IMR-90 (cell line): ENCODE results near the gene MPP1. TPM values are rescaled to one million over a fixed set of nuclear protein-coding genes. Genes with fewer than 3 reads are reported as not detected.

Experiments used
- ATAC-seq: fragments of 200-7000 bp; cut with Tn5 transposase; 2 replicates; pipeline ENCODE4 v1.9.1; 2020; ENCODE audit warnings: low read depth, mild to moderate bottlenecking, moderate library complexity
- BruUV-seq: library from RNA; stranded (reverse); fragments of 400-500 nt; replicated peaks from 2 replicates; lab custom pipeline; 2021; lab: Mats Ljungman, UMichigan
- CTCF ChIA-PET: fragments of 300-600 bp; formaldehyde crosslinking; extraction: SDS; loops from one replicate; lab custom pipeline; 2021; ENCODE audit warnings: antibody characterized with exemption; lab: Yijun Ruan, JAX
- POLR2A ChIA-PET: fragments of 300-600 bp; sonication (Branson Sonifier 250); formaldehyde crosslinking; loops from one replicate; lab custom pipeline; 2022; ENCODE audit warnings: antibody characterized with exemption; ENCODE audit not compliant: unreplicated experiment; lab: Charles Lee
- DNase-seq: peaks from one replicate; pipeline ENCODE4 v3.0.0; 2013
- H2AFZ ChIP-seq: replicated peaks from 2 replicates; pipeline ENCODE3; 2013; ENCODE audit warnings: low read length, mild to moderate bottlenecking; ENCODE audit not compliant: poor library complexity
- H2AK5ac ChIP-seq: 2 replicates; pipeline ENCODE4 v1.6.1; 2013; ENCODE audit warnings: low read depth, low read length, inconsistent platforms
- H2AK9ac ChIP-seq: replicated peaks from 2 replicates; pipeline ENCODE3; 2013; ENCODE audit warnings: mild to moderate bottlenecking, low read depth, low read length, moderate library complexity; ENCODE audit not compliant: poor library complexity
- H2BK120ac ChIP-seq: 2 replicates; pipeline ENCODE4 v1.6.1; 2013; ENCODE audit warnings: low read depth, low read length, inconsistent platforms
- H2BK15ac ChIP-seq: 3 replicates; pipeline ENCODE4 v1.6.1; 2013; ENCODE audit warnings: low read depth, low read length, inconsistent platforms
- H2BK20ac ChIP-seq: 2 replicates; pipeline ENCODE4 v1.6.1; 2013; ENCODE audit warnings: low read depth, mild to moderate bottlenecking, inconsistent platforms, low read length, moderate library complexity
- H2BK5ac ChIP-seq: 2 replicates; pipeline ENCODE4 v1.6.1; 2013; ENCODE audit warnings: mild to moderate bottlenecking, low read depth, low read length, inconsistent platforms; ENCODE audit not compliant: poor library complexity, severe bottlenecking
- H3K14ac ChIP-seq: replicated peaks from 2 replicates; pipeline ENCODE4 v1.6.1; 2013; ENCODE audit warnings: low read depth, low read length, inconsistent platforms
- H3K18ac ChIP-seq: 2 replicates; pipeline ENCODE4 v1.6.1; 2013; ENCODE audit warnings: low read depth, low read length, control low read depth
- H3K23ac ChIP-seq: 2 replicates; pipeline ENCODE4 v1.6.1; 2013; ENCODE audit warnings: low read depth, low read length, inconsistent platforms
- H3K27ac ChIP-seq: 2 replicates; pipeline ENCODE4 v1.5.1; 2013; ENCODE audit warnings: mild to moderate bottlenecking, control low read depth, low read length; ENCODE audit not compliant: insufficient read depth
- H3K27me3 ChIP-seq: 2 replicates; pipeline ENCODE4 v1.6.1; 2013; ENCODE audit warnings: low read length; ENCODE audit not compliant: control insufficient read depth, insufficient read depth
- H3K36me3 ChIP-seq: 2 replicates; pipeline ENCODE4 v1.6.1; 2013; ENCODE audit warnings: low read length, mixed read lengths; ENCODE audit not compliant: control insufficient read depth, insufficient read depth
- H3K4ac ChIP-seq: 2 replicates; pipeline ENCODE4 v1.6.1; 2013; ENCODE audit warnings: low read depth, low read length, inconsistent platforms
- H3K4me1 ChIP-seq: 2 replicates; pipeline ENCODE4 v1.6.1; 2013; ENCODE audit warnings: low read length, mixed read lengths; ENCODE audit not compliant: control insufficient read depth, insufficient read depth
- H3K4me2 ChIP-seq: 2 replicates; pipeline ENCODE4 v1.6.1; 2013; ENCODE audit warnings: low read depth, mild to moderate bottlenecking, control low read depth, low read length, moderate library complexity
- H3K4me3 ChIP-seq: 2 replicates; pipeline ENCODE4 v1.5.1; 2013; ENCODE audit warnings: low read depth, mild to moderate bottlenecking, control low read depth, low read length, moderate library complexity; ENCODE audit not compliant: insufficient read depth
- H3K56ac ChIP-seq: 2 replicates; pipeline ENCODE4 v1.6.1; 2013; ENCODE audit warnings: low read length, inconsistent platforms; ENCODE audit not compliant: insufficient read depth; ENCODE audit errors: extremely low read depth
- H3K79me1 ChIP-seq, 2 experiments: 2 replicates each; pipeline ENCODE4 v1.6.1; 2013; ENCODE audit warnings: low read length in 2 of 2, inconsistent platforms in 1 of 2, low read depth in 1 of 2
- H3K9ac ChIP-seq: 2 replicates; pipeline ENCODE4 v1.6.1; 2013; ENCODE audit warnings: low read depth, low read length, control low read depth
- H3K9me1 ChIP-seq: 2 replicates; pipeline ENCODE4 v1.6.1; 2013; ENCODE audit warnings: low read length, inconsistent platforms; ENCODE audit not compliant: insufficient read depth
- H3K9me3 ChIP-seq: 2 replicates; pipeline ENCODE4 v1.6.1; 2013; ENCODE audit warnings: low read length; ENCODE audit not compliant: control insufficient read depth, insufficient read depth
- H4K20me1 ChIP-seq: 2 replicates; pipeline ENCODE4 v1.6.1; 2013; ENCODE audit warnings: low read length, inconsistent platforms; ENCODE audit not compliant: insufficient read depth
- H4K5ac ChIP-seq: 2 replicates; pipeline ENCODE4 v1.6.1; 2013; ENCODE audit warnings: mild to moderate bottlenecking, low read depth, low read length, control low read depth
- H4K8ac ChIP-seq, 2 experiments: 2 replicates each; pipeline ENCODE4 v1.6.1; 2013; ENCODE audit warnings: low read depth in 2 of 2, low read length in 2 of 2, control low read depth in 1 of 2, inconsistent platforms in 1 of 2
- H4K91ac ChIP-seq: 2 replicates; pipeline ENCODE4 v1.6.1; 2013; ENCODE audit warnings: low read depth, low read length, inconsistent platforms; ENCODE audit not compliant: insufficient read depth
- BHLHE40 ChIP-seq: fragments of 150-350 bp; IDR thresholded peaks from 2 replicates; pipeline ENCODE4 v1.6.1; 2016; ENCODE audit warnings: mild to moderate bottlenecking, low read depth, low read length
- CEBPB ChIP-seq: IDR thresholded peaks from 2 replicates; pipeline ENCODE4 v1.6.1; 2012; ENCODE audit warnings: low read depth, low read length, improper control_type of control experiment
- CHD1 ChIP-seq: IDR thresholded peaks from 2 replicates; pipeline ENCODE4 v1.6.1; 2012; ENCODE audit warnings: low read depth, low read length, improper control_type of control experiment
- FOS ChIP-seq: fragments of 150-350 bp; IDR thresholded peaks from 2 replicates; pipeline ENCODE4 v1.6.1; 2016; ENCODE audit warnings: low read depth, low read length
- MAFK ChIP-seq: IDR thresholded peaks from 2 replicates; pipeline ENCODE4 v1.6.1; 2012; ENCODE audit warnings: low read depth, low read length, improper control_type of control experiment
- MXI1 ChIP-seq: IDR thresholded peaks from 2 replicates; pipeline ENCODE4 v1.6.1; 2012; ENCODE audit warnings: low read depth, mild to moderate bottlenecking, low read length, moderate library complexity, borderline replicate concordance
- NFE2L2 ChIP-seq: fragments of 150-350 bp; IDR thresholded peaks from 2 replicates; pipeline ENCODE4 v1.6.1; 2016; ENCODE audit warnings: low read depth, mild to moderate bottlenecking, low read length
- RAD21 ChIP-seq: IDR thresholded peaks from 2 replicates; pipeline ENCODE4 v1.6.1; 2012; ENCODE audit warnings: low read length, improper control_type of control experiment
- RCOR1 ChIP-seq: IDR thresholded peaks from 2 replicates; pipeline ENCODE4 v1.6.1; 2012; ENCODE audit warnings: mild to moderate bottlenecking, low read length, improper control_type of control experiment; ENCODE audit not compliant: insufficient replicate concordance
- RFX5 ChIP-seq: IDR thresholded peaks from 2 replicates; pipeline ENCODE4 v1.8.0; 2012; ENCODE audit warnings: low read depth, mild to moderate bottlenecking, low read length, moderate library complexity
- SMC3 ChIP-seq: fragments of 150-350 bp; IDR thresholded peaks from 2 replicates; pipeline ENCODE4 v1.6.1; 2016; ENCODE audit warnings: low read depth, mild to moderate bottlenecking, antibody characterized with exemption, low read length, moderate library complexity
- USF2 ChIP-seq: fragments of 150-350 bp; IDR thresholded peaks from 2 replicates; pipeline ENCODE4 v1.6.1; 2017; ENCODE audit warnings: mild to moderate bottlenecking, antibody characterized with exemption, low read length, low read depth
- WGBS, 2 experiments: methylation state at CpG; one replicate each; pipeline versions ENCODE4 v1.1.5 to v1.1.7; 2013; ENCODE audit warnings: missing lambda C conversion rate in 2 of 2; ENCODE audit not compliant: insufficient read length in 1 of 2; ENCODE audit errors: extremely low coverage in 2 of 2; 5-methylcytosine and 5-hydroxymethylcytosine counted together
- dilution Hi-C: fragments of 300-500 bp; cut with HindIII; formaldehyde crosslinking; loops from one replicate; pipeline ENCODE4 v1.14.3; 2018; ENCODE audit warnings: low sequenced_read_pairs; ENCODE audit not compliant: unreplicated experiment
- in situ Hi-C: fragments of 300-500 bp; cut with MboI; formaldehyde crosslinking; loops from 3 replicates; pipeline ENCODE4 v1.14.3; 2019; ENCODE audit warnings: low sequenced_read_pairs, inconsistent platforms, mixed read lengths
- intact Hi-C: fragments of 100-400 bp; cut with micrococcal nuclease; formaldehyde crosslinking; loops from 2 replicates; pipeline ENCODE4 v1.10.0; 2022
- polyA plus RNA-seq, 3 experiments: library from polyadenylated mRNA; depleted of rRNA; stranded (reverse); fragments of >200 nt; gene quantifications; 2 replicates each; pipeline ENCODE4 v1.2.3, GENCODE V29; 2012; ENCODE audit warnings: low replicate concordance in 1 of 3
- total RNA-seq: library from RNA; depleted of rRNA; stranded (reverse); fragments of >200 nt; gene quantifications from 2 replicates; pipeline ENCODE4 v1.2.3, GENCODE V29; 2012

Gene MPP1
- total and polyA plus RNA-seq, 2 of the 4 experiments (the other 2 are of a cell fraction) = 35.2 to 43.0 TPM

GRCh38 chrX:154793084-154793795, 12.0 kb downstream of the MPP1 start:
- Histone ChIP-seq H4K20me1 (no peaks in the 10 kb centered on the region), H3K4me2 (no peak overlapping the region), H2AFZ (no peak overlapping the region), H2BK15ac (no peak overlapping the region), H3K23ac (no peak overlapping the region), H3K56ac (no peak overlapping the region), H3K4ac (no peak overlapping the region), H3K18ac (no peak overlapping the region), H3K14ac (no peak overlapping the region), H2BK120ac (no peak overlapping the region), H2AK5ac (no peak overlapping the region), H3K27me3 (no peaks in the 10 kb centered on the region), H2BK20ac (no peak overlapping the region), H2AK9ac (no peak overlapping the region), H3K4me1 (no peaks in the 10 kb centered on the region), H4K5ac (no peak overlapping the region), H3K4me3 (no peak overlapping the region), H3K9me1 (no peaks in the 10 kb centered on the region), H3K9ac (no peak overlapping the region), H4K8ac (no peak overlapping the region), H4K91ac (no peak overlapping the region), H3K9me3 (no peaks in the 10 kb centered on the region), H3K36me3 (no peaks in the 10 kb centered on the region), H3K79me1 (peaks cover 5 to 16% of the 10 kb centered on the region in 2 experiments; a peak in 3 of 4 replicates), H3K27ac (no peak overlapping the region), H2BK5ac (no peak overlapping the region)
- dilution Hi-C loops (no loop called here), intact Hi-C loops (no loop called here), in situ Hi-C loops (no loop called here)
- TF ChIP-seq MAFK (no peak), USF2 (no peak), NFE2L2 (no peak), MXI1 (no peak), CHD1 (no peak), RCOR1 (no peak), RFX5 (no peak), SMC3 (no peak), FOS (no peak), RAD21 (no peak), CEBPB (no peak), BHLHE40 (no peak)
- no peak for DNase-seq
- CTCF ChIA-PET = no interaction called here
- ATAC-seq = no peak
- BruUV-seq = no TSS peak
- WGBS, 2 experiments = no CpG with 5 or more reads among the region's 7 CpGs
- POLR2A ChIA-PET = no interaction called here
